ENCODE measurements around the gene NFIC. TPM values are rescaled to one million over a fixed set of nuclear protein-coding genes. Genes with fewer than 3 reads are reported as not detected.
"Not testable (repeated sequence)": the region's sequence is repeated elsewhere in the genome, so short reads cannot be mapped to it uniquely, and the experiment has no call there.

Gene NFIC
- total RNA-seq, 2 donors from 2014 or later: 16.7 to 18.1 TPM

GRCh38 chr19:3386447-3387234 lies 20.3 kb downstream of the NFIC start:
- no peaks in the 10 kb centered on the region for H3K27me3 Mint-ChIP-seq
- no peaks in the 10 kb centered on the region for H3K9me3 Mint-ChIP-seq
- H3K4me3 Mint-ChIP-seq: no peak overlapping the region
- H3K27ac Mint-ChIP-seq: no peak overlapping the region
- no peak for ATAC-seq (replicated peaks)
- peaks cover 11% of the 10 kb centered on the region for H3K4me1 Mint-ChIP-seq
- H3K36me3 Mint-ChIP-seq (ENCODE audit: low read depth): peaks cover 6% of the 10 kb centered on the region

- Mint-ChIP-seq H3K36me3 (ENCODE audit: low read depth) (no peaks in the 10 kb centered on the region), H3K27ac (no peak overlapping the region), H3K4me1 (peaks cover 2% of the 10 kb centered on the region), H3K4me3 (no peak overlapping the region), H3K27me3 (no peaks in the 10 kb centered on the region), H3K9me3 (no peaks in the 10 kb centered on the region)
- no peak for ATAC-seq (replicated peaks)
These were observed 21.5 kb downstream of the NFIC start for GRCh38 chr19:3387645-3388589.

GRCh38 chr19:3389446-3389778 lies 23.0 kb downstream of the NFIC start:
- ATAC-seq (replicated peaks): no peak
- no peaks in the 10 kb centered on the region for H3K36me3 Mint-ChIP-seq (ENCODE audit: low read depth)
- H3K27ac Mint-ChIP-seq: no peak overlapping the region
- no peaks in the 10 kb centered on the region for H3K9me3 Mint-ChIP-seq
- H3K27me3 Mint-ChIP-seq: no peaks in the 10 kb centered on the region
- no peaks in the 10 kb centered on the region for H3K4me1 Mint-ChIP-seq
- no peak overlapping the region for H3K4me3 Mint-ChIP-seq

- Mint-ChIP-seq H3K9me3 (no peaks in the 10 kb centered on the region), H3K4me1 (no peaks in the 10 kb centered on the region), H3K27me3 (no peaks in the 10 kb centered on the region), H3K4me3 (no peak overlapping the region), H3K36me3 (ENCODE audit: low read depth) (no peaks in the 10 kb centered on the region), H3K27ac (no peak overlapping the region)
- no peak for ATAC-seq (replicated peaks)
These were observed 23.5 kb downstream of the NFIC start for GRCh38 chr19:3389876-3390371.

- H3K9me3 Mint-ChIP-seq; H3K4me1 Mint-ChIP-seq; H3K4me3 Mint-ChIP-seq; ATAC-seq (replicated peaks); H3K36me3 Mint-ChIP-seq (ENCODE audit: low read depth); H3K27me3 Mint-ChIP-seq; H3K27ac Mint-ChIP-seq: not testable (repeated sequence)
These were observed 25.5 kb downstream of the NFIC start for GRCh38 chr19:3391911-3392310.

- Mint-ChIP-seq H3K9me3 (no peaks in the 10 kb centered on the region), H3K4me1 (no peaks in the 10 kb centered on the region), H3K27ac (no peak overlapping the region), H3K36me3 (ENCODE audit: low read depth) (no peaks in the 10 kb centered on the region), H3K27me3 (no peaks in the 10 kb centered on the region), H3K4me3 (no peak overlapping the region)
- ATAC-seq (replicated peaks): no peak
These were observed 26.1 kb downstream of the NFIC start for GRCh38 chr19:3392480-3392879.

GRCh38 chr19:3396881-3397265 lies 30.5 kb downstream of the NFIC start:
- Mint-ChIP-seq H3K27me3 (no peaks in the 10 kb centered on the region), H3K36me3 (ENCODE audit: low read depth) (no peaks in the 10 kb centered on the region), H3K9me3 (no peaks in the 10 kb centered on the region), H3K4me3 (no peak overlapping the region), H3K27ac (no peak overlapping the region), H3K4me1 (peaks cover 3% of the 10 kb centered on the region)
- no peak for ATAC-seq (replicated peaks)

- Mint-ChIP-seq H3K4me1 (peaks cover 3% of the 10 kb centered on the region), H3K27me3 (no peaks in the 10 kb centered on the region), H3K9me3 (no peaks in the 10 kb centered on the region), H3K36me3 (ENCODE audit: low read depth) (no peaks in the 10 kb centered on the region), H3K27ac (no peak overlapping the region), H3K4me3 (no peak overlapping the region)
- no peak for ATAC-seq (replicated peaks)
These were observed 31.1 kb downstream of the NFIC start for GRCh38 chr19:3397266-3398022.

GRCh38 chr19:3398114-3398899 lies 31.9 kb downstream of the NFIC start:
- no peak overlapping the region for H3K27ac Mint-ChIP-seq
- H3K36me3 Mint-ChIP-seq (ENCODE audit: low read depth): no peaks in the 10 kb centered on the region
- H3K9me3 Mint-ChIP-seq: no peaks in the 10 kb centered on the region
- H3K27me3 Mint-ChIP-seq: no peaks in the 10 kb centered on the region
- no peak for ATAC-seq (replicated peaks)
- no peak overlapping the region for H3K4me3 Mint-ChIP-seq
- H3K4me1 Mint-ChIP-seq: peaks cover 3% of the 10 kb centered on the region

GRCh38 chr19:3398900-3399278 lies 32.5 kb downstream of the NFIC start:
- H3K36me3 Mint-ChIP-seq (ENCODE audit: low read depth): no peaks in the 10 kb centered on the region
- no peak overlapping the region for H3K4me3 Mint-ChIP-seq
- no peaks in the 10 kb centered on the region for H3K27me3 Mint-ChIP-seq
- ATAC-seq (replicated peaks): no peak
- no peaks in the 10 kb centered on the region for H3K9me3 Mint-ChIP-seq
- H3K4me1 Mint-ChIP-seq: peaks cover 3% of the 10 kb centered on the region
- H3K27ac Mint-ChIP-seq: no peak overlapping the region

- not testable (repeated sequence) for H3K9me3 Mint-ChIP-seq; H3K27ac Mint-ChIP-seq; H3K4me1 Mint-ChIP-seq; H3K4me3 Mint-ChIP-seq; H3K36me3 Mint-ChIP-seq (ENCODE audit: low read depth); ATAC-seq (replicated peaks); H3K27me3 Mint-ChIP-seq
These were observed 32.9 kb downstream of the NFIC start for GRCh38 chr19:3399311-3399710.

- ATAC-seq (replicated peaks): no peak
- Mint-ChIP-seq H3K27ac (no peak overlapping the region), H3K27me3 (no peaks in the 10 kb centered on the region), H3K4me3 (no peak overlapping the region), H3K36me3 (ENCODE audit: low read depth) (no peaks in the 10 kb centered on the region), H3K9me3 (no peaks in the 10 kb centered on the region), H3K4me1 (peaks cover 3% of the 10 kb centered on the region)
These were observed 34.8 kb downstream of the NFIC start for GRCh38 chr19:3401004-3401768.

- Mint-ChIP-seq H3K36me3 (ENCODE audit: low read depth) (no peaks in the 10 kb centered on the region), H3K9me3 (no peaks in the 10 kb centered on the region), H3K27me3 (no peaks in the 10 kb centered on the region), H3K4me3 (no peak overlapping the region), H3K4me1 (peaks cover 7% of the 10 kb centered on the region), H3K27ac (no peak overlapping the region)
- no peak for ATAC-seq (replicated peaks)
These were observed 36.5 kb downstream of the NFIC start for GRCh38 chr19:3402631-3403443.

Data from activated T-helper 17 cell treated with anti-CD3 and anti-CD28 coated beads, Interleukin-2, amount 50 U/mL, for 72 hours (primary cell).